Esophagus (tissue), 2 donors: ENCODE results near the gene SHANK3. TPM values are rescaled to one million over a fixed set of nuclear protein-coding genes. Genes with fewer than 3 reads are reported as not detected.

Source experiments
- H3K27ac ChIP-seq, 2 donors: one replicate each; pipeline ENCODE4 v1.5.1; 2013; ENCODE audit warnings: low read depth in 2 of 2, mild to moderate bottlenecking in 2 of 2, inconsistent platforms in 1 of 2, low read length in 1 of 2, moderate library complexity in 1 of 2
- H3K27me3 ChIP-seq, 2 donors: one replicate each; pipeline ENCODE4 v1.6.1; 2013; ENCODE audit warnings: low read length in 2 of 2, control low read depth in 1 of 2, mild to moderate bottlenecking in 1 of 2; ENCODE audit not compliant: insufficient read depth in 2 of 2, control insufficient read depth in 1 of 2
- H3K36me3 ChIP-seq, 2 donors: one replicate each; pipeline ENCODE4 v1.6.1; 2013; ENCODE audit warnings: low read length in 1 of 2; ENCODE audit not compliant: control insufficient read depth in 2 of 2, insufficient read depth in 2 of 2
- H3K4me1 ChIP-seq, 2 donors: one replicate each; pipeline ENCODE4 v1.6.1; 2013; ENCODE audit warnings: low read length in 1 of 2; ENCODE audit not compliant: control insufficient read depth in 2 of 2, insufficient read depth in 2 of 2
- H3K4me3 ChIP-seq, 2 donors: one replicate each; pipeline ENCODE4 v1.5.1; 2013; ENCODE audit warnings: low read length in 2 of 2, mild to moderate bottlenecking in 2 of 2, low read depth in 1 of 2, moderate library complexity in 1 of 2
- H3K9me3 ChIP-seq, 2 donors: one replicate each; pipeline ENCODE4 v1.6.1; 2013; ENCODE audit warnings: mild to moderate bottlenecking in 2 of 2, low read depth in 1 of 2, low read length in 1 of 2, moderate library complexity in 1 of 2; ENCODE audit not compliant: control insufficient read depth in 2 of 2, insufficient read depth in 1 of 2
- WGBS, 2 donors: extraction: QIAGEN DNeasy Blood & Tissue Kit; methylation state at CpG; one replicate each; pipeline ENCODE4 v1.1.7; 2013; 5-methylcytosine and 5-hydroxymethylcytosine counted together
- polyA plus RNA-seq, 2 donors: library from polyadenylated mRNA; stranded (reverse); fragments of 200-250 nt; gene quantifications; one replicate each; pipeline ENCODE4 v1.2.3, GENCODE V29; 2013
- donor health status: healthy with polysubstance abuse.
- donor health status: Bipolar disorder and iron deficiency.

SHANK3 gene
- polyA plus RNA-seq, 2 donors, result 4.1 to 9.0 TPM

GRCh38 chr22:50670914-50671538 is 1.6 kb upstream of the SHANK3 start:
- Histone ChIP-seq H3K27ac (peak overlapping the region; percentile 1 to 50), H3K9me3 (peaks cover 0 to 7% of the 10 kb centered on the region in 2 donors), H3K4me1 (peaks cover 0 to 9% of the 10 kb centered on the region in 2 donors), H3K36me3 (no peaks in the 10 kb centered on the region), H3K4me3 (no peak overlapping the region), H3K27me3 (peaks cover 0 to 5% of the 10 kb centered on the region in 2 donors)
- 61 to 72% methylated on average over 10 of the region's 10 CpGs for WGBS, 2 donors

GRCh38 chr22:50671641-50672040 is 982 bp upstream of the SHANK3 start:
- Histone ChIP-seq H3K4me1 (peaks cover 0 to 9% of the 10 kb centered on the region in 2 donors), H3K36me3 (no peaks in the 10 kb centered on the region), H3K27ac (peak overlapping the region; percentile 13 to 50), H3K9me3 (peaks cover 0 to 7% of the 10 kb centered on the region in 2 donors), H3K4me3 (no peak overlapping the region), H3K27me3 (peaks cover 0 to 5% of the 10 kb centered on the region in 2 donors)
- WGBS, 2 donors, result 54 to 59% methylated on average over 8 to 11 of the region's 11 CpGs

DNA sequence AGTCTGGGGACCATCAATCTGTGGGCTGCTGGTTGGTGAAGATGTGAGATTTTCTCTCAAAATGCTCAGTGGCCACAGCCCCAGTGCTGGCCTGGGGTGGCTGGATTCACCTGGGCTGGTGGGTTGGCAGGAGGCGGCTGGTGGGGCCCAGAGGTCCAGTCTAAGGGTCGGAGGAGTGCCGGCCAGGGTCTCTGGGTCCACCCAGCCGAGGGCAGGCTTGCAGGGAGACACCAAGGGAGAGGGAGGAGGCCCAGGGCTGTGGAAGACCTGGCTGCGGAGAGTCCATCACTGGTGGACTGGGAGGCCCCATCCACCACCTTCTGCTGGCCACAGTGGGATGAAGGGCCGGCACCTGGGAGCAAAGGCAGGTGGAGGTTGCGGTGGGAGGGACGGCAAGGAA is 582 bp upstream of the SHANK3 start:
- Histone ChIP-seq H3K27ac (peak overlapping the region in 1 of 2 donors; percentile 50), H3K27me3 (peaks cover 0 to 5% of the 10 kb centered on the region in 2 donors), H3K9me3 (peaks cover 0 to 7% of the 10 kb centered on the region in 2 donors), H3K4me1 (peaks cover 0 to 9% of the 10 kb centered on the region in 2 donors), H3K36me3 (no peaks in the 10 kb centered on the region), H3K4me3 (no peak overlapping the region)
- 75 to 81% methylated on average over 6 to 8 of the region's 8 CpGs for WGBS, 2 donors

DNA sequence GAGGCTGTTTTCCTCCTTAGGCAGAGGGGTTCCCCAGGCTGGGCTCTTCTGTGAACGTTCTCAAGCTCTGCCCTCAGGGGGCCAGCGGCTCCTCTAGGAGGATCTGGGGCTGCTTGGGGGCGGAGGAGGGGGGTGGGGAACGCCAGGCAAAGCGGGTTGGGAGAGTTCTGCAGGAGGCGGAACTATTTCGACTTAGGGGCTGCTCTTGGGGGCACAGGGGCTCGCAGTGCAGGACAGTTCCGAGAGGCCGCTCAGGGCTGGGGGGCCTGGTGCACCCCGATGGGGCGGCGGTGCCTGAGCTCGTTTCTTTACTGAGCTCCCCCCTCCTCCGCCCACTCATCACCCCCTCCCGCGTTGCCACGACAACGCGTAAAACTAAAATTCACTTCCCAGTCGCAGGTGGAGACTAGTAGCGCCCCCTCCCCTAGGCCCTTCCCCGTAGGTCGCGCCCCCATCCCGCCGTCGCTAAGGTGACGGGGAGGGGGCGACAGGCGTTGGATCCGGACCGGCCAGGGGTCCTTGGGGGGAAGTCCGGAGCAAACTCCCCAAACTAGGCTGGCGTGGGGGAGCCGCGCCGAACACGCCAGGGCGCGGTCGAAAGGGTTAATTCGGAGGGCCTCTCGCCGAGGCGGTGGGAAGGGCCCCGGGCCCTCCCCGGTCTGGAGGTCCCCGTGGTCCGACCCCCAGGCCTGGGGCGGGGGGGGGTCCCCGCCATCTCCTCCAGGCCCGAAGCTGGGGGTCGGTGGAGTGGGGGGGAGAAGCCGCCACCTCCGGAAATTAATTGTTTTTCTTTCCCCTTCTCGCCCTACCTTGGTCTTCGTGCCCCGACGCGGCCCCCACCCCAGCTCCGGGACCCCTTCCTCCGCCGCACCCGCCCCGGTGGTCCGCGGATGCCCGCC is 857 bp downstream of the SHANK3 start:
- peaks cover 0 to 9% of the 10 kb centered on the region in 2 donors for H3K4me1 ChIP-seq
- peaks cover 0 to 7% of the 10 kb centered on the region in 2 donors for H3K9me3 ChIP-seq
- 3% methylated on average over 45 to 69 of the region's 69 CpGs for WGBS, 2 donors
- no peaks in the 10 kb centered on the region for H3K36me3 ChIP-seq
- peak overlapping the region; percentile 37 to 57 for H3K4me3 ChIP-seq
- H3K27me3 ChIP-seq, result peaks cover 0 to 5% of the 10 kb centered on the region in 2 donors
- H3K27ac ChIP-seq, result peak overlapping the region; percentile 26 to 44

GRCh38 chr22:50674130-50674500 is 1.5 kb downstream of the SHANK3 start:
- no peaks in the 10 kb centered on the region for H3K36me3 ChIP-seq
- H3K27me3 ChIP-seq, result peaks cover 0 to 5% of the 10 kb centered on the region in 2 donors
- 0 to 2% methylated on average over 4 to 42 of the region's 43 CpGs for WGBS, 2 donors
- H3K4me3 ChIP-seq, result peak overlapping the region in 1 of 2 donors; percentile 57
- peaks cover 0 to 7% of the 10 kb centered on the region in 2 donors for H3K9me3 ChIP-seq
- H3K27ac ChIP-seq, result no peak overlapping the region
- H3K4me1 ChIP-seq, result peaks cover 0 to 9% of the 10 kb centered on the region in 2 donors

DNA sequence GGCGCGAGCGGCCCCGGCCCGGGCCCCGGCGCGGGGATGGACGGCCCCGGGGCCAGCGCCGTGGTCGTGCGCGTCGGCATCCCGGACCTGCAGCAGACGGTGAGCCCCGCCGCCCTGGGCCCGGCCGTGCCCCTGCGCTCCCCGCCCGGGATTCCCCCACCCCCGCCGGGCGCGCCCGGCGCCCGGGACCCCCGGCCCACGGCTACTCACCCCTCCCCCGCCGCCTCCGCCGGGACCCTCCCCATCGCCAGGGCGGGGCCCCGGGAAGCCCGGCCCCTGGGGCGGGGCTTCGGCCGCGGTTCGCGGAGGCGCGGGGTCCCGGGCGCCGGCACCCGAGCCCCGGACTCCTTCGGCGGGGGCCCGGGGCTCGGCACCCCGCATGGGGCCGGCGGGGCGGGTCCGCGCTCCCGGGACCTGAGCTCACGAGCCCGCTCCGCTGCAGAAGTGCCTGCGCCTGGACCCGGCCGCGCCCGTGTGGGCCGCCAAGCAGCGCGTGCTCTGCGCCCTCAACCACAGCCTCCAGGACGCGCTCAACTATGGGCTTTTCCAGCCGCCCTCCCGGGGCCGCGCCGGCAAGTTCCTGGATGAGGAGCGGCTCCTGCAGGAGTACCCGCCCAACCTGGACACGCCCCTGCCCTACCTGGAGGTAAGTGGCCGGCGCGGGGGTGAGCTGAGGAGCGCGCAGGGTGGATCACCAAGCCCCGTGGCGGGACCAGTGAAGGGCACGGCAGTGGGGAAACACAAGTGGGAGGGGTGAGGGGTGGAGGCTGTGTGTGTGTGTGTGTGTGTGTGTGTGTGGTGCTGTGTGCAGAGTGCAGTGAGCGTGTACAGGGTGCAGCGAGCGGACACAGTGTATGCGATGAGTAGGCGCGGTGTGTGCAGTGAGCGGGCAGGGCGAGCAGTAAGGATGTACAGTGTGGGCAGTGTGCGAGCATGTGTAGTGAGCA is 2.3 kb downstream of the SHANK3 start:
- Histone ChIP-seq H3K4me1 (peaks cover 0 to 9% of the 10 kb centered on the region in 2 donors), H3K27ac (peak overlapping the region; percentile 14 to 45), H3K36me3 (no peaks in the 10 kb centered on the region), H3K4me3 (peak overlapping the region; percentile 48 to 57), H3K27me3 (peaks cover 0 to 5% of the 10 kb centered on the region in 2 donors), H3K9me3 (peaks cover 0 to 7% of the 10 kb centered on the region in 2 donors)
- WGBS, 2 donors, result 4 to 8% methylated on average over 50 to 105 of the region's 105 CpGs

GRCh38 chr22:50675553-50676179 is 3.0 kb downstream of the SHANK3 start:
- Histone ChIP-seq H3K27ac (no peak overlapping the region), H3K9me3 (peaks cover 0 to 7% of the 10 kb centered on the region in 2 donors), H3K27me3 (peaks cover 0 to 5% of the 10 kb centered on the region in 2 donors), H3K4me3 (peak overlapping the region; percentile 48 to 57), H3K36me3 (no peaks in the 10 kb centered on the region), H3K4me1 (peaks cover 0 to 9% of the 10 kb centered on the region in 2 donors)
- WGBS, 2 donors, result 69 to 78% methylated on average over 9 of the region's 9 CpGs

DNA sequence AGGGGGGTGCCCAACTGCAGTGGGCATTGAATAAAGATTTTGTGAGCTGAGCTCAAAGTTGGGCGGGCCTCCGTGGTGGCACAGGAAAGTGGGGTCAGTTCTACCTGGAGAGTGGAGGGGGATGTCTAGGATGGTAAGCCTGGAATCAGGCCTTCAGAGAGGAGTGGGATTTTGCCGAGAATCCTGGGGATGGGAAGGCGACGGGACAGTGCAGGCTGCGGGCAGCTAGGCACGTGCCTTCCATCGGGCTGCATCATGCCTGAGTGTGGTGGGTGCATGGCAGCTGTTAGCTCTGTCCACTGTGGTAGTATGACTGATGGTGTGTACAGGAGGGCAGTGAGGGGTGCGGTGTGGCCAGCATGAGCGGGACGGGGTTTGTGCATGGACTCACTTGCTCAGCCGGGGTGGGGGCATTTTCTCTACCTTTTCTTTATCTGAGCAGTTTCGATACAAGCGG is 3.6 kb downstream of the SHANK3 start:
- Histone ChIP-seq H3K4me3 (no peak overlapping the region), H3K36me3 (no peaks in the 10 kb centered on the region), H3K9me3 (peaks cover 0 to 7% of the 10 kb centered on the region in 2 donors), H3K4me1 (peaks cover 0 to 9% of the 10 kb centered on the region in 2 donors), H3K27me3 (peaks cover 0 to 5% of the 10 kb centered on the region in 2 donors), H3K27ac (no peak overlapping the region)
- WGBS, 2 donors, result 86 to 87% methylated on average over 14 of the region's 14 CpGs
